T-helper 1 cell treated with Interleukin-12 subunit alpha and Interleukin-12 subunit beta and Interleukin-4 antibody, amounts not matched to agents 30 μg/mL and 1 μg/mL, for 36 hours (primary cell): ENCODE data around the gene DLL4.

Experiments
- H3K27ac Mint-ChIP-seq: one replicate; pipeline ENCODE4 v1.8.0; 2021; ENCODE audit warnings: mild to moderate bottlenecking, mixed read lengths
- H3K27me3 Mint-ChIP-seq: one replicate; pipeline ENCODE4 v1.8.0; 2021; ENCODE audit warnings: low read depth, mixed read lengths
- H3K36me3 Mint-ChIP-seq: one replicate; pipeline ENCODE4 v1.8.0; 2021; ENCODE audit warnings: low read depth, mixed read lengths
- H3K4me1 Mint-ChIP-seq: one replicate; pipeline ENCODE4 v1.8.0; 2021; ENCODE audit warnings: low read depth, mixed read lengths
- H3K4me3 Mint-ChIP-seq: one replicate; pipeline ENCODE4 v1.8.0; 2021; ENCODE audit warnings: mild to moderate bottlenecking, moderate library complexity, mixed read lengths
- H3K9me3 Mint-ChIP-seq: one replicate; pipeline ENCODE4 v1.8.0; 2021; ENCODE audit warnings: mixed read lengths

Gene DLL4

DNA sequence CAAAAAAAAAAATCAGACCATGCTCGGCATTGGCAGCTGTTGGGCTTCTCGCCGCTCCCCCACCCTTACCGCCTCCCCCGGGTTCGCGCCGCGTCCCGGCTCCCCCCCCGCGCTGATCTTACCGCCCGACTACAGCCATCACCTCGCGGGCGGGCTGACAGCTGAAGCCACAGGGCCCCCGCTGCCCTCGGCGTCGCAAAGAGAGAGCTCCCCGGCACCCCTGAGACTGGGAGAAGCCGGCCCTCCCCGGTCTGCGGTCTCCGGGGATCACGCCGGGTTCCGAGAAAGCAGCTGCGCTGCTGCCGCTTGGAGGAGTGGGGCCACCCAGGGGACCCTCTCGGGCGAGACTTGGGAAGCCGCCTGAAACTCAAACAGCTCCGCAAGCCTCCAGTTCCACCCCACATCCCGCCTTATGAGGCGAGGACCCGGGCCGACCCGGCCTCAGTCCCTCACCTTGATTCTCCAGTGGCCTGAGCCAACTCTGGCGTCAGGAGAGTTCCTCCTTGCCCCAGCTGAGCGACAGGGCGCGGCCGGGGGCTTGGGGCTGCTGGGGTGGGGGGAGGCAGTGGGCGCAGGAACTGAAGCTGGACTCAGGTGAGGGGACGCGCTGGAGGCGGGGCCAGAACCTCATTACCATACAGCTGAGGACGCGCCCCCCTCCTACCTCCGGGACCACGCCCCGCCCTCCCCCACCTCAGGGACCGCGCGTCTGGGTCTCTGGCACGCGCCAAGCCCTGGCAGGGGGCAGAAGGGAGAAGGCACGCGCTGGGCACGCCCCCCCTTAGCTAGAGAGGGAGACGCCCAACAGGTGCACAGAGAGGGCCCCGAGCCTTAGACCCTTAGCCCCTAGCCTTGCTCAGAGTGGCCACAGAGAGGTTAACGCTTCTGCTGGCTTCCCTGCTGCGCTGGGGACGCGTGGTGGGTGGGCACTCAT is 1.0 kb upstream of the DLL4 start:
- H3K36me3 Mint-ChIP-seq = no peaks in the 10 kb centered on the region

DNA sequence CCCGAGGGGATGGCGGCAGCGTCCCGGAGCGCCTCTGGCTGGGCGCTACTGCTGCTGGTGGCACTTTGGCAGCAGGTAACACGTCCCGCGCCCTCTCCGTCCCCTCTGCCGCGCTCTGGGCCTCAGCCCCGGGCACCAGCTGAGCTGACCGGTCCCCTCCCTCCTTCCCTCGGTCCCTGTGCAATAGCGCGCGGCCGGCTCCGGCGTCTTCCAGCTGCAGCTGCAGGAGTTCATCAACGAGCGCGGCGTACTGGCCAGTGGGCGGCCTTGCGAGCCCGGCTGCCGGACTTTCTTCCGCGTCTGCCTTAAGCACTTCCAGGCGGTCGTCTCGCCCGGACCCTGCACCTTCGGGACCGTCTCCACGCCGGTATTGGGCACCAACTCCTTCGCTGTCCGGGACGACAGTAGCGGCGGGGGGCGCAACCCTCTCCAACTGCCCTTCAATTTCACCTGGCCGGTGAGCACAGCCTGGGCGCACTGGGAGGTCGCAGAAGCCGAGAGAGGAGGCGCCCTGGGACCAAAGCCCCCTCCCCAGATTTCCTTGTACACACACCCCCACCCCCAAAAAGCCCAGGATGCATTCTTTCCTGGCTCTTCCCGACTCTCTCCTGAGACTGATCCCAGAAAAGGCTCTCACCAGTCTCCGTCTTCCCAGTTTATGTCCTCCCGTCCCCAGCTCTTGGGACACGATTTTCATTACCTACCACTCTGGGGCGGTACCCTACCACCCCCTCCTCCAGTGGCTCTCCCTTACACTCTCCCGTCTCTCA is 705 bp downstream of the DLL4 start:
- Mint-ChIP-seq H3K36me3 (no peaks in the 10 kb centered on the region), H3K27ac (peak overlapping the region; percentile 6), H3K4me1 (peaks cover 37% of the 10 kb centered on the region), H3K4me3 (peak overlapping the region; percentile 73), H3K27me3 (peaks cover 75% of the 10 kb centered on the region), H3K9me3 (no peaks in the 10 kb centered on the region)

More for the DNA sequence above, 1.0 kb upstream of the DLL4 start:
- no peaks in the 10 kb centered on the region for H3K9me3 Mint-ChIP-seq
- H3K4me1 Mint-ChIP-seq = peaks cover 33% of the 10 kb centered on the region
- peak overlapping the region; percentile 78 for H3K4me3 Mint-ChIP-seq
- H3K27ac Mint-ChIP-seq = no peak overlapping the region
- H3K27me3 Mint-ChIP-seq = peaks cover 81% of the 10 kb centered on the region

DNA sequence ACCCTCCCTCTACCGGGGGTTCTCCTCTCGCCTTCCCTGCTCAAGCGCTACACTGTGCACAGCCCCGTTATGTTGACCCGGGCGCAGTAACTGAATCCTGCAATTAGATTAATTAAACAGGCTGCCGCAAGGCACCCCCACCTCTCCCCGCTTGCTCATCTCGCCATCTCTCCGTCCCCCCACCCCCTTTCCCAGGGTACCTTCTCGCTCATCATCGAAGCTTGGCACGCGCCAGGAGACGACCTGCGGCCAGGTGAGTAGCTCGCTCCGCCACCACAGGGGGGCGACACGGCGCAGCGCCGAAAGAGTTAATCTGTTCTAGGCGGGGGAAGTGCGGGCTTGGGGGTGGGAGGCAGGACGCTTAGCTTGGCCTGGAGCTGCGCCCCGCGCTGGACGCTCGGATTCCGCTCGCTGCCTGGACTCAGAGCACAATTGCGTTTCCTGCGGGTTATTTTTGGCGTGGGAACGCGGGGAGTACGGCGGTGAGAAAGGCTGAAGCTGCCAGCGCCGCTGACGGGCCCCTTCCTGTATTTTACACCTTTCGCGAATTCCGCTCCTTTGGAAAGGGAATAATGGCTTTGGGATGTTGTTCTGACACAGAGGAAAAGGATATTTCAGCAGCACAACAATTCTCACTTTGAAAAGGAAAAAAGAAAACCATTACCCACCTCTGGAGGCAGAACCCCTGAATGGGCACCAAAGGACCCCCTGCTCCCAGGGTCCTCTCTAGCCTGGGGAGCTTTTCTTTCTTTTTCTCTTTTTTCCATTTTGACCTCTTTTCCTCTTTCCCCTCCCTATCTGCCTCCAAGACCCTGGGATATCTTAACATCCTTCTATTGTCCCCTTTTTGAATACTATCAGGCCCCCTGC is 1.5 kb downstream of the DLL4 start:
- Mint-ChIP-seq H3K9me3 (no peaks in the 10 kb centered on the region), H3K4me1 (peaks cover 37% of the 10 kb centered on the region), H3K27me3 (peaks cover 69% of the 10 kb centered on the region), H3K27ac (peak overlapping the region; percentile 55), H3K36me3 (no peaks in the 10 kb centered on the region), H3K4me3 (peak overlapping the region; percentile 73)

DNA sequence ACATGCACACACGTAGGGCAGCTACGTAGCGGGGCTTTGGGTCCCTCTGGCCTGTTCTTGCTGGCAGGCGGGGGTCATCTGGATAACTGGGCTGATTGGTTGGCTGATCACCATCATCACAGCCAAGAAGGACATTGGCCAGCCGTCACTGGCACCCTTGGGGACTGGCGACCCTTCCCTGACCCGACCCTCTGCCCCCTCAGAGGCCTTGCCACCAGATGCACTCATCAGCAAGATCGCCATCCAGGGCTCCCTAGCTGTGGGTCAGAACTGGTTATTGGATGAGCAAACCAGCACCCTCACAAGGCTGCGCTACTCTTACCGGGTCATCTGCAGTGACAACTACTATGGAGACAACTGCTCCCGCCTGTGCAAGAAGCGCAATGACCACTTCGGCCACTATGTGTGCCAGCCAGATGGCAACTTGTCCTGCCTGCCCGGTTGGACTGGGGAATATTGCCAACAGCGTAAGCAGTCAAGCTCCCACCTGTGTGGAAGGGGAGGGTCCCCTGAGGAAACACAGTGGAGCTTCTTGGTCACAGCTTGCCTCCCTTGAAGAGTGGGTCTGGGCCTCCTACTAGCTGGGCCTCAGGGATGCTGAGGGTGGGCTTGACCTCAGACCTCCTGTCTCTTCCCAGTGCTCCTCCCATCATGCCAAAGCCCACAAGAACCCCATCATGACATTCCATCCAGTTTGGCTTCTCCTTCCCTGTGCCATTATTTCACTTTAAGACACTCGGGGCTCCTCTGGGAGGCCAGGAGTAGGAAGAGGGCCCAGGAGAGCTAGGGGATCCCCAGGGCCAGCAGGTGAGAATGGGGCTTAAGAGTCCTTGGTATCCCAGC is 2.4 kb downstream of the DLL4 start:
- peaks cover 63% of the 10 kb centered on the region for H3K27me3 Mint-ChIP-seq
- H3K9me3 Mint-ChIP-seq = no peaks in the 10 kb centered on the region
- peak overlapping the region; percentile 55 for H3K27ac Mint-ChIP-seq
- peak overlapping the region; percentile 73 for H3K4me3 Mint-ChIP-seq
- peaks cover 36% of the 10 kb centered on the region for H3K4me1 Mint-ChIP-seq
- no peaks in the 10 kb centered on the region for H3K36me3 Mint-ChIP-seq

DNA sequence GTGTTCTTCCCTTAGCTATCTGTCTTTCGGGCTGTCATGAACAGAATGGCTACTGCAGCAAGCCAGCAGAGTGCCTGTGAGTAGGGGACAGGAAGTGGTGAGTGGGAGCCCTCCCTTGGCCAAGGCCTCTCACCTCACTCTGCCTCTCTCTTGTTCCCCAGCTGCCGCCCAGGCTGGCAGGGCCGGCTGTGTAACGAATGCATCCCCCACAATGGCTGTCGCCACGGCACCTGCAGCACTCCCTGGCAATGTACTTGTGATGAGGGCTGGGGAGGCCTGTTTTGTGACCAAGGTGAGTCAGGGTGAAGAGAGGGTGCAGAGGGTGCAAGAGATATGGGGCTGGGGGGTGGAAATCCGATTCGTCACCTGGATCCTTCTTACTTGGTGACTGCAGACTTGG is 3.0 kb downstream of the DLL4 start:
- no peak overlapping the region for H3K27ac Mint-ChIP-seq
- H3K4me3 Mint-ChIP-seq = no peak overlapping the region
- H3K9me3 Mint-ChIP-seq = no peaks in the 10 kb centered on the region
- H3K36me3 Mint-ChIP-seq = no peaks in the 10 kb centered on the region
- H3K4me1 Mint-ChIP-seq = peaks cover 30% of the 10 kb centered on the region
- H3K27me3 Mint-ChIP-seq = peaks cover 57% of the 10 kb centered on the region

DNA sequence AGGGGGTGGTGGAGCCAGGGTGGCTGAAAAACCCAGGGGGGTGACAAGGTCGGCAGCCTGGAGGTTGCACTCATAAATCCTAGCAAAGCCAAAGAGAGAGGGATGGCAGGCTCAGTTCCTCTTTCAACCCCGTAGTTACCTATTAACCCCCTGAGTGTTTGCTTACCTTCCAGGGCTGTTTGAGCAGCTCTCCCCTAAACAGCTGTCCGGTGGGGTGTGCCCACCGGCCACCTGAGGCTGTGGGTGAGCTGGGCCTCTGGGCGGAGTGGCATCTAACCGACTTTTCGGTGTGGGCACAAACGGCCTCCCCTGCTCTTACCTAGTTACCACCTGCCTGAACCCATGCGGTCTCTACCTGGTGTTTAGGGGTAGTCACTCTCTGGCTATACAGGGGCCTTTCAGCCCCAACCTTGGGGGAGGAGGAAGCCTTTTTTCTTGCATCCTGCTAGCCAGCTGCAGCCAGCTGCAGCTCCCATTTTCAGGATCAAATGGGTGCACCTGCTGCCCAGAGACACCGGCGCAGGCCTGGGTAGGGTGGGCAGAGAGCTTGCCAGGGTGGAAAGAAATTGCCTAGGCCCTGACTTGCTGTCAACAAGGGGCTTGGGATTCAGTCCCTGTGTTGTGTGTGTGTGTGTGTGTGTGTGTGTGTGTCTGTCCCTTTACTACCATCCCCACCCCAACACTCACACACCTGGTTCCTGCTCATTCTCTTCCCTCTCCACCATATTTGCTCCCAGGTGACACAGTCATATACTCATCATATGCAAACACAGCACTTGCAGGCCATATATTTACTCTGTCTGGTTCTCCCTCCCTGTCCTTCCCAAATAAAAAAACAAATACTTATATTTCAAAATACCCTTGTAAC is 3.7 kb downstream of the DLL4 start:
- no peaks in the 10 kb centered on the region for H3K36me3 Mint-ChIP-seq
- H3K4me3 Mint-ChIP-seq = no peak overlapping the region
- no peaks in the 10 kb centered on the region for H3K9me3 Mint-ChIP-seq
- no peak overlapping the region for H3K27ac Mint-ChIP-seq
- H3K4me1 Mint-ChIP-seq = peaks cover 28% of the 10 kb centered on the region
- H3K27me3 Mint-ChIP-seq = peaks cover 53% of the 10 kb centered on the region

DNA sequence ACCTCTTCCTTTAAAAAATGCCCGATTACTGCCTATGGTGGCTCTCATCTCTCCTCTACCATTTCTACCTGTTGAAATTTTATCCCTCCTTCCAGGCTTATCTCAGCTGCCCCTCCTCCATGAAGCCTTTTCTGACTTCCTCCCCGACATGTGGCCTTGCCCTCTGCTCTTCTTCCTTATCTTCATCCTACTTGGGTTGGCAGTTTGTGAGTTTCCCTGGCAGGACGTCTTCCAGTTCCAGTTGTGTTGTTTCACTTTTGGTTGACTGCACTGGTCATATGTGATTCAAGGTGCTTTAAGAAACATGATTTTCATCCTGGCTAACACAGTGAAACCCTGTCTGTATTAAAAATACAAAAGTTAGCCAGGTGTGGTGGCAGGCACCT is 4.4 kb downstream of the DLL4 start:
- Mint-ChIP-seq H3K36me3 (no peaks in the 10 kb centered on the region), H3K4me3 (no peak overlapping the region), H3K27ac (no peak overlapping the region), H3K9me3 (no peaks in the 10 kb centered on the region), H3K27me3 (peaks cover 48% of the 10 kb centered on the region), H3K4me1 (peaks cover 27% of the 10 kb centered on the region)

DNA sequence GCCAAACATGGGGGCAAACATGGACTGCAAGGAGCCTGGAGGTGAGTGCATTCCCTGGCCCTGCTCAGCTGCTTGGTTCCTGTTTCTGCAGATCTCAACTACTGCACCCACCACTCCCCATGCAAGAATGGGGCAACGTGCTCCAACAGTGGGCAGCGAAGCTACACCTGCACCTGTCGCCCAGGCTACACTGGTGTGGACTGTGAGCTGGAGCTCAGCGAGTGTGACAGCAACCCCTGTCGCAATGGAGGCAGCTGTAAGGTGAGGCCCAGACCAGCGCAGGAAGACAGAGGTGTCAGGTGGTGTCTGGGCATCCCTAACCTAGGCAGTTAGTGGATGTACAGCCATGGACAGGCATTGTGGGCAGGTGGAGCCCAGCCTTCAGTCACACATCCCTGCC is 5.3 kb downstream of the DLL4 start:
- Mint-ChIP-seq H3K27ac (no peak overlapping the region), H3K4me3 (no peak overlapping the region), H3K9me3 (no peaks in the 10 kb centered on the region), H3K4me1 (peaks cover 25% of the 10 kb centered on the region), H3K27me3 (peaks cover 39% of the 10 kb centered on the region), H3K36me3 (no peaks in the 10 kb centered on the region)

DNA sequence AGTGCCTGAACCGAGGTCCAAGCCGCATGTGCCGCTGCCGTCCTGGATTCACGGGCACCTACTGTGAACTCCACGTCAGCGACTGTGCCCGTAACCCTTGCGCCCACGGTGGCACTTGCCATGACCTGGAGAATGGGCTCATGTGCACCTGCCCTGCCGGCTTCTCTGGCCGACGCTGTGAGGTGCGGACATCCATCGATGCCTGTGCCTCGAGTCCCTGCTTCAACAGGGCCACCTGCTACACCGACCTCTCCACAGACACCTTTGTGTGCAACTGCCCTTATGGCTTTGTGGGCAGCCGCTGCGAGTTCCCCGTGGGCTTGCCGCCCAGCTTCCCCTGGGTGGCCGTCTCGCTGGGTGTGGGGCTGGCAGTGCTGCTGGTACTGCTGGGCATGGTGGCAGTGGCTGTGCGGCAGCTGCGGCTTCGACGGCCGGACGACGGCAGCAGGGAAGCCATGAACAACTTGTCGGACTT is 7.1 kb downstream of the DLL4 start:
- Mint-ChIP-seq H3K4me3 (no peak overlapping the region), H3K9me3 (no peaks in the 10 kb centered on the region), H3K27ac (no peak overlapping the region), H3K4me1 (peaks cover 21% of the 10 kb centered on the region), H3K27me3 (peaks cover 22% of the 10 kb centered on the region), H3K36me3 (no peaks in the 10 kb centered on the region)

DNA sequence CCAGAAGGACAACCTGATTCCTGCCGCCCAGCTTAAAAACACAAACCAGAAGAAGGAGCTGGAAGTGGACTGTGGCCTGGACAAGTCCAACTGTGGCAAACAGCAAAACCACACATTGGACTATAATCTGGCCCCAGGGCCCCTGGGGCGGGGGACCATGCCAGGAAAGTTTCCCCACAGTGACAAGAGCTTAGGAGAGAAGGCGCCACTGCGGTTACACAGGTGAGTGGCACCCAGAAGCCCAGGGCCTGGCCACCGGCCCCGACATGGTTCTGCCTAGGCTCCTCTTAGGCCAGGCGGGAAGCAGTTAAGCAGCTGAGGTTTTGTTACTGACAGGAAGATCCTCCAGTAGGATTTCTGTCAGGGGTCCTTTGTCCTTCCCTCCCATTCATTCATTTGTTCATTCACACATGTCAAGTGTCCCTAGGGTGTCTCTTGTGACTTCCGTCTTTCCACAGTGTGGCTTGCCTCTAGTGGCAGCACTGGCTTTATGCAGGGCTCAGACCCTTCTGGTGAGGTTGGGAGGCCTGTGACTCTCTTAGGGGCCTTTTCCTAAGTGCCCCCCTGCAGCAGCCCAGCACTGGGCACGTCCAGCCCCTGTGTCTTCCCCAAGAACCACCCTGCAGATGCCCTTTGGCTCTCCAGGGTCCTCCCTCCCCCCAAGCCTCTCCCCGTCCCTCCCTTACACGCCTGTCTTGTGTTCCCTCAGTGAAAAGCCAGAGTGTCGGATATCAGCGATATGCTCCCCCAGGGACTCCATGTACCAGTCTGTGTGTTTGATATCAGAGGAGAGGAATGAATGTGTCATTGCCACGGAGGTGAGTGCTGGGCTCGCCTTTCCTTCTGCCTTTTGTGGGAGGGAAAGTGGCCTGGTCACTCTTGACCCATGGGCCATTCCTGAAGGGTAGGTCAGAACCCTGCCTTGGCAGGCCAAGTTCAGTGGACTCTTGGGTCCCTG is 7.8 kb downstream of the DLL4 start:
- Mint-ChIP-seq H3K36me3 (no peaks in the 10 kb centered on the region), H3K9me3 (no peaks in the 10 kb centered on the region), H3K4me1 (peaks cover 18% of the 10 kb centered on the region), H3K27me3 (peaks cover 15% of the 10 kb centered on the region), H3K4me3 (no peak overlapping the region), H3K27ac (no peak overlapping the region)

DNA sequence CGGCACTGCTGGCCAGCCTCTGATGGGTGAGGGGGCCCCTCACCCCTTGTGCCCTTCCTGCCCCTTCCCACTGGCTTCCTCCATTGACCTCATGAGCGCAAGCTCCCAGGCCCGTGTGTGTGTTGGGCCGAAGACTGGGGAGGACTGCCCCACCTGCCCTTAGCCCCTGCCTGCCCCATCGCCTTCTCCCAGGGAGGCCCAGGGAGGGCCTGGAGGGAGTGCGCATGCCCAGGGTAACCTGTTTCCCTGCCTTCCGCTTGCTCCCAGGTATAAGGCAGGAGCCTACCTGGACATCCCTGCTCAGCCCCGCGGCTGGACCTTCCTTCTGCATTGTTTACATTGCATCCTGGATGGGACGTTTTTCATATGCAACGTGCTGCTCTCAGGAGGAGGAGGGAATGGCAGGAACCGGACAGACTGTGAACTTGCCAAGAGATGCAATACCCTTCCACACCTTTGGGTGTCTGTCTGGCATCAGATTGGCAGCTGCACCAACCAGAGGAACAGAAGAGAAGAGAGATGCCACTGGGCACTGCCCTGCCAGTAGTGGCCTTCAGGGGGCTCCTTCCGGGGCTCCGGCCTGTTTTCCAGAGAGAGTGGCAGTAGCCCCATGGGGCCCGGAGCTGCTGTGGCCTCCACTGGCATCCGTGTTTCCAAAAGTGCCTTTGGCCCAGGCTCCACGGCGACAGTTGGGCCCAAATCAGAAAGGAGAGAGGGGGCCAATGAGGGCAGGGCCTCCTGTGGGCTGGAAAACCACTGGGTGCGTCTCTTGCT is 8.8 kb downstream of the DLL4 start:
- peaks cover 20% of the 10 kb centered on the region for H3K4me1 Mint-ChIP-seq
- H3K4me3 Mint-ChIP-seq = no peak overlapping the region
- H3K27ac Mint-ChIP-seq = no peak overlapping the region

More for the DNA sequence above, 8.8 kb downstream of the DLL4 start:
- Mint-ChIP-seq H3K9me3 (no peaks in the 10 kb centered on the region), H3K36me3 (no peaks in the 10 kb centered on the region), H3K27me3 (peaks cover 10% of the 10 kb centered on the region)
